ENCODE data around the gene UBE2M.

Gene UBE2M

DNA sequence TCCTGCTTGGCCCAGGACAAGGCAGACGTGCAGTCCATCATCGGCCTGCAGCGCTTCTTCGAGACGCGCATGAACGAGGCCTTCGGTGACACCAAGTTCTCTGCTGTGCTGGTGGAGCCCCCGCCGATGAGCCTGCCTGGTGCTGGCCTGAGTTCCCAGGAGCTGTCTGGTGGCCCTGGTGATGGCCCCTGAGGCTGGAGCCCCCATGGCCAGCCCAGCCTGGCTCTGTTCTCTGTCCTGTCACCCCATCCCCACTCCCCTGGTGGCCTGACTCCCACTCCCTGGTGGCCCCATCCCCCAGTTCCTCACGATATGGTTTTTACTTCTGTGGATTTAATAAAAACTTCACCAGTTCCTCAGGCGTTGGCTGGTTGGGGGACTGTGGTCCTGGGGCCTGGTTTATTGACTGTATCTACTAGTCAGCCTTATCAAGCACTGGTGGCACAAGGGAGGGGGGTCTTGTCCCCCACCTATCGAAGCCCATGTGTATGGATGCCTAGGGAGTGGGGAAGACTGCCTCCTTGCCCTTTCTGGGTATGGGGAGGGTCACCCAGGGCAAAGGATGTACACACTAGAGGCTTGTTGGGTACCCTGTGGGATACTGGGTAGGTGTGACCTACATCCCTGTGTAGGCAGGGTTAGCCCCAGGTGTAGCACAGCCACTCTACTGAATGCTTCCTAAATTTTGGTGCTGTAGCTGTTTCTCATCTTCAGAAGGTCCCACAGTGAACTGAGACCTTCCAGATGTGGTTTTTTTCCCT lies 7.9 kb downstream of the UBE2M start:
- H3K79me2 ChIP-seq (ENCODE audit: insufficient read depth, low read length), result peaks cover 92% of the 10 kb centered on the region
- H3K4me3 ChIP-seq (ENCODE audit: low read length, poor library complexity, severe bottlenecking), result no peak overlapping the region
- no peak overlapping the region for H3K9ac ChIP-seq (ENCODE audit: low read depth, low read length, poor library complexity, severe bottlenecking)

DNA sequence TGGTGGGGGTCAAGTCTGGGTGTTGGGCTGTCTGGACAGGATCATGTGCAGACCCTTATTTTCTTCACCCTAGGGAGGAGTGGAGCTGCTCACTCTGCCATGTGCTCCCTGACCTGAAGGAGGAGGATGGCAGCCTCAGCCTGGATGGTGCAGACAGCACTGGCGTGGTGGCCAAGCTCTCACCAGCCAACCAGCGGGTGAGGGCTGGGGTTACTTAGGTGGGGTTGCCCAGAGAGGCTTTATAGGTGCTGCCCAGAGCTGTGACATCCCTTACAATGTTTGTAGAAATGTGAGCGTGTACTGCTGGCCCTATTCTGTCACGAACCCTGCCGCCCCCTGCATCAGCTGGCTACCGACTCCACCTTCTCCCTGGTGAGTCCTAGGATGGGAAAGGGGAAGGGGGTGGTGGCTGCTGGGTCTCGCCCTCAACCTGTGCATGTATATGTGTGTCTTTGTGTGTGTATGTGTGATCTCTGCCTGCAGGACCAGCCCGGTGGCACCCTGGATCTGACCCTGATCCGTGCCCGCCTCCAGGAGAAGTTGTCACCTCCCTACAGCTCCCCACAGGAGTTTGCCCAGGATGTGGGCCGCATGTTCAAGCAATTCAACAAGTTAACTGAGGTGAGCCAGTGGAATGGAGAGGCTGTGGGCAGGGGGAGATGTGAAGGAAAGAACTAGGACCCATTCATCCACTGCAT lies 8.6 kb downstream of the UBE2M start:
- Histone ChIP-seq H3K36me3 (ENCODE audit: insufficient read depth, low read length) (peaks cover 70% of the 10 kb centered on the region), H3K4me3 (ENCODE audit: low read length, poor library complexity, severe bottlenecking) (no peak overlapping the region), H2AFZ (ENCODE audit: low read length) (no peak overlapping the region), H3F3A (ENCODE audit: low read depth) (peaks cover 20% of the 10 kb centered on the region; the same call in 1 of the 2 replicates), H3K9me2 (replicated peaks; ENCODE audit: low read depth, low read length) (no peaks in the 10 kb centered on the region), H3K79me2 (ENCODE audit: insufficient read depth, low read length) (peaks cover 96% of the 10 kb centered on the region), H4K20me1 (ENCODE audit: insufficient read depth, low read length, poor library complexity, severe bottlenecking) (peaks cover 92% of the 10 kb centered on the region), H3K4me1 (ENCODE audit: insufficient read depth, low read length, poor library complexity, severe bottlenecking) (peaks cover 37% of the 10 kb centered on the region), H3K9ac (ENCODE audit: low read depth, low read length, poor library complexity, severe bottlenecking) (no peak overlapping the region), H3K27me3 (ENCODE audit: insufficient read depth, low read length, poor library complexity, severe bottlenecking) (no peaks in the 10 kb centered on the region), H3K4me2 (ENCODE audit: low read depth, low read length, poor library complexity, severe bottlenecking) (peak overlapping the region; percentile 35), H3K9me3 (ENCODE audit: insufficient read depth, low read depth, low read length) (no peaks in the 10 kb centered on the region)
- TF ChIP-seq EZH2phosphoT487 (IDR thresholded peaks at IDR 0.05; ENCODE audit: borderline replicate concordance), result no peak
- TF ChIP-seq, protein P1, sequence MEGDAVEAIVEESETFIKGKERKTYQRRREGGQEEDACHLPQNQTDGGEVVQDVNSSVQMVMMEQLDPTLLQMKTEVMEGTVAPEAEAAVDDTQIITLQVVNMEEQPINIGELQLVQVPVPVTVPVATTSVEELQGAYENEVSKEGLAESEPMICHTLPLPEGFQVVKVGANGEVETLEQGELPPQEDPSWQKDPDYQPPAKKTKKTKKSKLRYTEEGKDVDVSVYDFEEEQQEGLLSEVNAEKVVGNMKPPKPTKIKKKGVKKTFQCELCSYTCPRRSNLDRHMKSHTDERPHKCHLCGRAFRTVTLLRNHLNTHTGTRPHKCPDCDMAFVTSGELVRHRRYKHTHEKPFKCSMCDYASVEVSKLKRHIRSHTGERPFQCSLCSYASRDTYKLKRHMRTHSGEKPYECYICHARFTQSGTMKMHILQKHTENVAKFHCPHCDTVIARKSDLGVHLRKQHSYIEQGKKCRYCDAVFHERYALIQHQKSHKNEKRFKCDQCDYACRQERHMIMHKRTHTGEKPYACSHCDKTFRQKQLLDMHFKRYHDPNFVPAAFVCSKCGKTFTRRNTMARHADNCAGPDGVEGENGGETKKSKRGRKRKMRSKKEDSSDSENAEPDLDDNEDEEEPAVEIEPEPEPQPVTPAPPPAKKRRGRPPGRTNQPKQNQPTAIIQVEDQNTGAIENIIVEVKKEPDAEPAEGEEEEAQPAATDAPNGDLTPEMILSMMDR (conservative IDR thresholded peaks at IDR 0.05; ENCODE audit: low read length), result no peak

More for the DNA sequence above, 7.9 kb downstream of the UBE2M start:
- Histone ChIP-seq H3K9me3 (ENCODE audit: insufficient read depth, low read depth, low read length) (no peaks in the 10 kb centered on the region), H3K4me1 (ENCODE audit: insufficient read depth, low read length, poor library complexity, severe bottlenecking) (peaks cover 37% of the 10 kb centered on the region), H3K9me2 (replicated peaks; ENCODE audit: low read depth, low read length) (no peaks in the 10 kb centered on the region), H3K36me3 (ENCODE audit: insufficient read depth, low read length) (peaks cover 68% of the 10 kb centered on the region), H3F3A (ENCODE audit: low read depth) (peaks cover 25% of the 10 kb centered on the region; the same call in 1 of the 2 replicates), H2AFZ (ENCODE audit: low read length) (no peak overlapping the region), H4K20me1 (ENCODE audit: insufficient read depth, low read length, poor library complexity, severe bottlenecking) (peaks cover 88% of the 10 kb centered on the region), H3K4me2 (ENCODE audit: low read depth, low read length, poor library complexity, severe bottlenecking) (no peak overlapping the region), H3K27me3 (ENCODE audit: insufficient read depth, low read length, poor library complexity, severe bottlenecking) (no peaks in the 10 kb centered on the region)
- TF ChIP-seq, protein P1 (conservative IDR thresholded peaks at IDR 0.05; ENCODE audit: low read length), result no peak
- TF ChIP-seq EZH2phosphoT487 (IDR thresholded peaks at IDR 0.05; ENCODE audit: borderline replicate concordance), result no peak

DNA sequence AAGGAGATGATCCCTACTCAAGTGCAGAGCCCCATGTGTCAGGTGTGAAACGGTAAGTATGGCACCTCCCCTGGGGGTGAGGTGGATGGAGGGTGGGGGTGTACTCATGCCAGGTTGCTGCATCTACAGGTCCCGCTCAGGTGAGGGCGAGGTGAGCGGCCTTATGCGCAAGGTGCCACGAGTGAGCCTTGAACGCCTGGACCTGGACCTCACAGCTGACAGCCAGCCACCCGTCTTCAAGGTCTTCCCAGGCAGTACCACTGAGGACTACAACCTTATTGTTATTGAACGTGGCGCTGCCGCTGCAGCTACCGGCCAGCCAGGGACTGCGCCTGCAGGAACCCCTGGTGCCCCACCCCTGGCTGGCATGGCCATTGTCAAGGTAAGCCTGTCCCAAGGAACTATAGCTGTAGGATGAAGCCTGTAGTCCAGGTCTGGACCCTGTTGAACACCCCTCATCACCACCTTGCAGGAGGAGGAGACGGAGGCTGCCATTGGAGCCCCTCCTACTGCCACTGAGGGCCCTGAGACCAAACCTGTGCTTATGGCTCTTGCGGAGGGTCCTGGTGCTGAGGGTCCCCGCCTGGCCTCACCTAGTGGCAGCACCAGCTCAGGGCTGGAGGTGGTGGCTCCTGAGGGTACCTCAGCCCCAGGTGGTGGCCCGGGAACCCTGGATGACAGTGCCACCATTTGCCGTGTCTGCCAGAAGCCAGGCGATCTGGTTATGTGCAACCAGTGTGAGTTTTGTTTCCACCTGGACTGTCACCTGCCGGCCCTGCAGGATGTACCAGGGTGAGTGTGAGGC lies 9.3 kb downstream of the UBE2M start:
- no peak overlapping the region for H3K4me3 ChIP-seq (ENCODE audit: low read length, poor library complexity, severe bottlenecking)
- H3K9ac ChIP-seq (ENCODE audit: low read depth, low read length, poor library complexity, severe bottlenecking), result no peak overlapping the region
- no peaks in the 10 kb centered on the region for H3K27me3 ChIP-seq (ENCODE audit: insufficient read depth, low read length, poor library complexity, severe bottlenecking)
- peak overlapping the region; percentile 35 for H3K4me2 ChIP-seq (ENCODE audit: low read depth, low read length, poor library complexity, severe bottlenecking)
- no peaks in the 10 kb centered on the region for H3K9me2 ChIP-seq (replicated peaks; ENCODE audit: low read depth, low read length)
- peaks cover 87% of the 10 kb centered on the region for H4K20me1 ChIP-seq (ENCODE audit: insufficient read depth, low read length, poor library complexity, severe bottlenecking)
- H2AFZ ChIP-seq (ENCODE audit: low read length), result no peak overlapping the region
- H3K4me1 ChIP-seq (ENCODE audit: insufficient read depth, low read length, poor library complexity, severe bottlenecking), result peaks cover 33% of the 10 kb centered on the region
- peaks cover 70% of the 10 kb centered on the region for H3K36me3 ChIP-seq (ENCODE audit: insufficient read depth, low read length)
- H3K79me2 ChIP-seq (ENCODE audit: insufficient read depth, low read length), result peaks cover 94% of the 10 kb centered on the region
- peaks cover 15% of the 10 kb centered on the region; the same call in 1 of the 2 replicates for H3F3A ChIP-seq (ENCODE audit: low read depth)
- no peaks in the 10 kb centered on the region for H3K9me3 ChIP-seq (ENCODE audit: insufficient read depth, low read depth, low read length)
- TF ChIP-seq EZH2phosphoT487 (IDR thresholded peaks at IDR 0.05; ENCODE audit: borderline replicate concordance), result no peak
- TF ChIP-seq, protein P1 (conservative IDR thresholded peaks at IDR 0.05; ENCODE audit: low read length), result no peak

Data from Loucy (cell line).